GM23248 (cell line): ENCODE data around the gene PTAR1.

Source experiments
- EZH2 ChIP-seq: fragments of 200-600 bp; sonication (generic); IDR thresholded peaks from 2 replicates; pipeline ENCODE4 v1.6.1; 2018; ENCODE audit warnings: antibody characterized with exemption, mild to moderate bottlenecking; ENCODE audit not compliant: insufficient read depth, poor library complexity, severe bottlenecking
- EZH2phosphoT487 ChIP-seq: fragments of 200-600 bp; sonication (generic); IDR thresholded peaks from 2 replicates; pipeline ENCODE4 v1.6.1; 2018; ENCODE audit warnings: antibody characterized with exemption, moderate library complexity, mild to moderate bottlenecking, low read depth; ENCODE audit not compliant: insufficient read depth

DNA sequence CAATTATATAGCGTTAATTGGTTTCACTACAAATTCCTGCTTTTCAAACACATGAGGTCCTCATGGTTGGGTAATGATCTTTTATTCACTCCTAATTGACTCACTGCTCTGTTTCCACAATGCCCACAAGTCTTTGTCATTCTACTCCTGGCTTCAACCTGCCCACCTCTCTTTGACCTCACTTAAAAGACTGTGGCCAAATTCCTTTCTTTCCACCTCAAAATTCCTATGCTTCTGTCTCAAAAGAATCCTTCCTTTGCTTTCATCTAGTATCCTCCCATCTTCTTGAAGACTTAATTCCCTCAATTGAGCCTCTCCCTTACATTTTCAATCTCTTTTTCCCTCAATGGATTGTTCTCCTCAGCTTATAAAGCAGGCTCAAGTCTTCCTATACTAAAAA is 92.5 kb downstream of the PTAR1 start:
- no peak for TF ChIP-seq EZH2
- TF ChIP-seq EZH2phosphoT487: no peak
